HG03025 (cell line): ENCODE measurements around the gene TFAP2D.

ENCODE experiments used
- ATAC-seq: cut with Tn5 transposase; IDR thresholded peaks from one replicate; pipeline ENCODE4 v1.9.1; 2021; ENCODE audit warnings: mild to moderate bottlenecking, moderate library complexity; ENCODE audit not compliant: unreplicated experiment, low FRiP score

Gene TFAP2D

DNA sequence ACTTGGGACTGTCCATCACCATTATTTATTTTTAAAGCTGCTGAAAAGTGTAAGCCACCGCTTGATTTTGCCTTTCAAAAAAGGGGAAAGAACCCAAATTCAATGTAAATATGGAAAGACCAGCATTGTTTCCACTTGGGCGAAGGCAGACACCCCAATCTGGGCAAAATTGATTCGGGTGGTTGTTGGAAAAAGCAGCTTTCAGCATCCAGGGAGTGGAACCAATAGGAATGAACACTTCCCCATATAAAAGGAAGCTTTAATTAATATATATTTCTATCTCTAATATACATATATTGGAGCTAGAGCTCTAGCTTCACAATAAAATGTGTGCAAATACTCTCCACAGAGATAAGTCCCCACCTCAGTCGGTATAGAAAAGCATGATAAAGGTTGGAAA, at the start of gene TFAP2D:
TFAP2D (plus strand) TSS at position 301 of the 400 bp plus-strand sequence. CDS start 530 bp downstream, outside the sequence.
- no peak for ATAC-seq

DNA sequence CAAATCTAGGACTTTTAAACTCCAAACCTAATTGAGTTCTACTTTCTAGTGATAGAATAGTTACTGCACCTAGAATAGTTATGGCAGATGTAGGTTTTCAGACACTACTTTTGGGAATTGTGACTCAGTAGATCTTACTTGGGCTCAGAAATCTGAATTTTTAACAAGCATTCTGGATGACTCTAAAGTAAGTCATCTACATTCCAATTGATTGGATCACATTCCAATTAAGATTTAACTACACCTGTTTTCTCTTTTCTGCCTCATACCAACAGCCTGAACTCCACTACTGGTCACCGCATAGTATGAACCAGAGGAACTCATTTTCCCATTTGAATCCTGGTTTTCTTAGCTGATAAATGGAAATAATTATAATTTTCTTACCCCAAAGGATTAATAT, 49.5 kb upstream of the TFAP2D start:
- ATAC-seq: no peak

GRCh38 chr6:50666089-50666488, 47.2 kb upstream of the TFAP2D start:
- no peak for ATAC-seq

- ATAC-seq: no peak
These were observed 32.0 kb upstream of the TFAP2D start for GRCh38 chr6:50681213-50681824.

DNA sequence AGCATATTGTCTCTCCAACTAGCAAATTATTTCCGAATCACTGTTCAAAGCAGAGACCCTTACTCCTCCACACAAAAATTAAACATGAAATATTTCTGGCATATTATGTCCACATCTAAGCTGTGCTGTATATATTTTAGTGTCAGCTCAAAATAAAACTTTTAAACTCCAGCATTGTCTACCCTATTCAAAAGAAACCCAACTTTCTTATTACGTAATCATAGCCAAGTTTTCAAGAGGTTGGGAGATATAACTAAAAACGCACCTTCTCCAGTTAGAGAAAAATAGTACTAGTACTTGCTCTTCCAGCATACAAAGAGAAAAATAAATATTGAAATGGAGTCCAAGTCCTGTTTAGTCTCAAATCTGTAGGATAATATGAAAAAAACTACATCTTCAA, 24.1 kb upstream of the TFAP2D start:
- no peak for ATAC-seq

- no peak for ATAC-seq
These were observed 21.4 kb upstream of the TFAP2D start for GRCh38 chr6:50691814-50692495.

DNA sequence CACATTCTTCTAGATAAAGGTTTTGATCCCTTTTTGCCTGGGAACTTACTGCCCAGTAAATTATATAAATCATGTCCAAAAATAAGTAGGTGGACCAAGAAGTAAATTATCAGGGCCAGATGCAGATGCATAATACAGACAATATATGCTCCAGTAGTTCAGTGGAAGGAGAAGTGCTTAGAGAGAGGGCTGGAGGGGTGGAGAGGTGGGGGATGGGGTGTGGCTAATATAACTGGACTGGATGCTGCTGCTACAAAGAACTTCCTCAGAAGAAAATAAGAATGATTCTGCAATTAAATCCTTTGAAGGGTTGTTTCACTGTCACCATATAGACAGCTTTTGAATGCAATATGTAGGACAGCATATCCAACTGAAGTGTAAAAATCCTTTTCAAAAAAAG, 14.8 kb upstream of the TFAP2D start:
- no peak for ATAC-seq

- no peak for ATAC-seq
These were observed 14.1 kb upstream of the TFAP2D start for GRCh38 chr6:50699051-50699775.

DNA sequence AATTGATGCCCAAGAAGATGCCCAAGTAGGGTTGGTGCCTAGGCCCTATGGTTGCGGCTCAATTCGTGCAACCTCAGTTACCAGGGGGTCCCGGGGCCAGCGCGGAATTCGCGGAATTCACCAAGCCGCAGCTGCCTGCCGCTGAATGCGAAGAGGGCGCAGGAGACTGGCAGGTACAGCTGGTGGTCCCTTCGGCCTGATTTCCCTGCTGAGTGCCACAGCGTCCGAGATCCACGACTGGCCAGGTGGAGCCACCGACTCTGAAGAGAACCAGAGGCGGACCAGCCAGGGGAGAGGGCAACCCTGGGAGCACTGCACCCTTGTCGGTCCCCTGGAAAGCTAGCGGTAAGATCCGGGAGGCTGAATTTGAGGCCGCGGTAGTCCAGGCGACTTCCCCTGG, 6.8 kb upstream of the TFAP2D start:
- ATAC-seq: no peak

- no peak for ATAC-seq
These were observed 6.1 kb upstream of the TFAP2D start for GRCh38 chr6:50707191-50707590.

DNA sequence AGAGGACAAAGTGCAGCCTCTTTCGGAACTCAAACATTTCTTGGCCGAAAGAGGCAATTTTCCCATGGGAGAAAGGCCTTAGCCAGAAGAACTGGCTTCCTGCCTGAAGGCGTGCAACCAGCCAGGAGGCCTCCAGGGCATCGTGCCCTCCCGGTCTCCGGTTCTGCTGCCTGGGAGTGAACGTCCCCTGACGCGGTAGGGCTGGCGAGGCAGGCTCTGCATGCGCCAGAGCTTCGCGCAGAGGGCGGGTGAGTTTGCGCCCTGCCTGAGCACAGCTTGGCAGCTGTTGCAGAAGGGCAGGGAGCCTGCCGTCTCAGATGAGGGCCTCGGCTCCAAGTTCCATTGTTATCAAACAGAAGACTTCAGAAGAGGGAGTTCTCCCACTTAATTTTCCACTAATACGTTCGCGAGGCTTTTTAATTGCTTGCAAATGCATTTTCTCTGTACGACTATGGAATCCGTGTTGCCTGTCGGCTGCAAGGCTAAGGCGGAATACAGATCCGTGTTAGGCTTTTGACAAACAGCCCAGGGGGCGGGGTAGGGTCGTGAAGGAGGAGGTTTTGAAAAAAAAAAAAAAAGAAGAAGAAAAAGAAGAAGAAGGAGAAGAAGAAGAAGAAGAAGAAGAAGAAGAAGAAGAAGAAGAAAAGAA, 5.5 kb upstream of the TFAP2D start:
- ATAC-seq: no peak

DNA sequence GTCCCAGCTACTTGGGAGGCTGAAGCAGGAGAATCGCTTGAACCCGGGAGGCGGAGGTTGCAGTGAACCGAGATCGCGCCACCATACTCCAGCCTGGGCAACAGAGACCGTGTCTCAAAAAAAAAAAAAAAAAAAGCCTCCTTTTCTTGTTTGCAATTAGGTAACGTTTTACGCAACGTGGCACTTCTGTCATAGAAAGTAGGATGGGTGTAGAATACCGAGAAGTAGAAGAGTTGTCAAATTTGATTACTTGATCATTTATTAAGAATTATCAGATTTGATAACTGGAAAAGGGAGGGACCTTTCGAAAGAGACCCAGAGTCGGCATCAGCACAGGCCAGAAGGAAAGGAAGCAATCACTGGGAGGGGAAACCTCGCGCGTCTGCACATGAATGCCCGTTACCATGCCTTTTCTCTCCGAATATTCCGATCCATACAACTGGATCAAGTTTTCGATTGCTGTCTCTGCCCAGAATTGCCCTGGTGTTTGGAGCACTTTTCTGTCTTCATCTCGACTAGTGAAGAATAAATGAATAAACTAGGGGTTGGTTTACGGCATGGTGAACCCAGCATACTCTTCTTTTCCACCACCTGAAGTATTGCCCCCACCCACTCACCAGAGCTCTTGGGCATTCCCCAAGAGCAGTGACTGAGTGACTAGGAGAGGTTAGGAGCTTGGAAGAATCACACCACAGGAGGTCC, 4.5 kb upstream of the TFAP2D start:
- no peak for ATAC-seq

- no peak for ATAC-seq
These were observed 4.0 kb upstream of the TFAP2D start for GRCh38 chr6:50709366-50709734.

- ATAC-seq: no peak
These were observed 1.6 kb upstream of the TFAP2D start for GRCh38 chr6:50711686-50712085.

GRCh38 chr6:50712291-50712690, 1.0 kb upstream of the TFAP2D start:
- ATAC-seq: no peak

GRCh38 chr6:50713977-50714486, 706 bp downstream of the TFAP2D start:
- ATAC-seq: no peak

- no peak for ATAC-seq
These were observed 1.4 kb downstream of the TFAP2D start for GRCh38 chr6:50714487-50715379.

DNA sequence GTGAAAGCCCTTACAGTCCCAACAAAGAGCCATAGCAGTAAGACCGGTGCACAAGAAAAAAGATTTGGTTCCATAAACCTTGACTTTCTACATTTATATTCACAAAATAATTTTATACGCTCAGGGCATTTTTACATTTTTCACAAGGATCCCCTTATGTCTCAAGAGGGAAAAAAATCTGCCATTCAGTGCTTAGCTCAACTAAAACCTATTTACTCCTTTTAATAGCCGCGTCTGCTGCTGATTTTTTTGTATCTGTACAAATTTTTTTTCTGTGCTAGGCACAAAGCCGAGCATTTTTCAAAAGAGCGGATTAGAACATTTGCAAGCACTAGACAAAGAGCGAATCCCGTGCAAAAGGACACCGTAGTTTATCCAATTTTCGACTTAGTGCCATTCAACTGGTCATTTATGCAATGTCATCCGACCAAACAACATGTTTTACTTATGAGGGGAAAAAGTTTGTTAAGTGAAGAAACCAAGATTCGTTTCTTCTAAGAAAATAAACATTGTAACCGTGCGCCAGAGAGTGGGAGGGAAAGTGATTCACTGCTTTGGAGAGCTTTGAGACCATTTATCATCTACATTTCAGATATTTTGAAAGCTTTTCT, 3.7 kb downstream of the TFAP2D start:
- no peak for ATAC-seq
